GM21723 (cell line): ENCODE results near the gene FGF9.

Source experiments
- ATAC-seq: cut with Tn5 transposase; IDR thresholded peaks from one replicate; pipeline ENCODE4 v1.9.1; 2021; ENCODE audit warnings: mild to moderate bottlenecking, moderate library complexity; ENCODE audit not compliant: unreplicated experiment

FGF9 gene

GRCh38 chr13:21703846-21704245, 33.0 kb downstream of the FGF9 start:
- ATAC-seq, result no peak

GRCh38 chr13:21707586-21707985, 36.7 kb downstream of the FGF9 start:
- no peak for ATAC-seq

- no peak for ATAC-seq
Observed at GRCh38 chr13:21709697-21710096, 38.8 kb downstream of the FGF9 start.

- ATAC-seq, result no peak
Observed at GRCh38 chr13:21710163-21710562, 39.3 kb downstream of the FGF9 start.

GRCh38 chr13:21717817-21718216, 46.9 kb downstream of the FGF9 start:
- no peak for ATAC-seq

- ATAC-seq, result no peak
Observed at GRCh38 chr13:21719463-21719862, 48.6 kb downstream of the FGF9 start.

GRCh38 chr13:21723807-21724505, 53.1 kb downstream of the FGF9 start:
- ATAC-seq, result no peak

GRCh38 chr13:21730186-21730880, 59.5 kb downstream of the FGF9 start:
- no peak for ATAC-seq

- ATAC-seq, result no peak
Observed at GRCh38 chr13:21733475-21734263, 62.8 kb downstream of the FGF9 start.

- no peak for ATAC-seq
Observed at GRCh38 chr13:21734961-21735360, 64.1 kb downstream of the FGF9 start.

- no peak for ATAC-seq
Observed at GRCh38 chr13:21735701-21736401, 65.0 kb downstream of the FGF9 start.

GRCh38 chr13:21736926-21737325, 66.1 kb downstream of the FGF9 start:
- ATAC-seq, result no peak

GRCh38 chr13:21738630-21739029, 67.8 kb downstream of the FGF9 start:
- no peak for ATAC-seq

- no peak for ATAC-seq
Observed at GRCh38 chr13:21739771-21740170, 68.9 kb downstream of the FGF9 start.

- ATAC-seq, result no peak
Observed at GRCh38 chr13:21741396-21741979, 70.6 kb downstream of the FGF9 start.

GRCh38 chr13:21742096-21742495, 71.2 kb downstream of the FGF9 start:
- ATAC-seq, result no peak

GRCh38 chr13:21744149-21744548, 73.3 kb downstream of the FGF9 start:
- ATAC-seq, result no peak

- no peak for ATAC-seq
Observed at GRCh38 chr13:21745307-21745706, 74.4 kb downstream of the FGF9 start.

GRCh38 chr13:21747456-21747855, 76.6 kb downstream of the FGF9 start:
- ATAC-seq, result no peak

- ATAC-seq, result no peak
Observed at GRCh38 chr13:21748166-21748565, 77.3 kb downstream of the FGF9 start.

GRCh38 chr13:21749410-21749809, 78.5 kb downstream of the FGF9 start:
- no peak for ATAC-seq
